Measurements from ENCODE around the gene OSBPL10. TPM values are rescaled to one million over a fixed set of nuclear protein-coding genes. Genes with fewer than 3 reads are reported as not detected.

OSBPL10 gene, protein sequence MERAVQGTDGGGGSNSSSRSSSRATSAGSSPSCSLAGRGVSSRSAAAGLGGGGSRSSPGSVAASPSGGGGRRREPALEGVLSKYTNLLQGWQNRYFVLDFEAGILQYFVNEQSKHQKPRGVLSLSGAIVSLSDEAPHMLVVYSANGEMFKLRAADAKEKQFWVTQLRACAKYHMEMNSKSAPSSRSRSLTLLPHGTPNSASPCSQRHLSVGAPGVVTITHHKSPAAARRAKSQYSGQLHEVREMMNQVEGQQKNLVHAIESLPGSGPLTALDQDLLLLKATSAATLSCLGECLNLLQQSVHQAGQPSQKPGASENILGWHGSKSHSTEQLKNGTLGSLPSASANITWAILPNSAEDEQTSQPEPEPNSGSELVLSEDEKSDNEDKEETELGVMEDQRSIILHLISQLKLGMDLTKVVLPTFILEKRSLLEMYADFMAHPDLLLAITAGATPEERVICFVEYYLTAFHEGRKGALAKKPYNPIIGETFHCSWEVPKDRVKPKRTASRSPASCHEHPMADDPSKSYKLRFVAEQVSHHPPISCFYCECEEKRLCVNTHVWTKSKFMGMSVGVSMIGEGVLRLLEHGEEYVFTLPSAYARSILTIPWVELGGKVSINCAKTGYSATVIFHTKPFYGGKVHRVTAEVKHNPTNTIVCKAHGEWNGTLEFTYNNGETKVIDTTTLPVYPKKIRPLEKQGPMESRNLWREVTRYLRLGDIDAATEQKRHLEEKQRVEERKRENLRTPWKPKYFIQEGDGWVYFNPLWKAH
- polyA plus RNA-seq: 1.7 TPM in 1 of 2 replicates, not detected in the other

DNA sequence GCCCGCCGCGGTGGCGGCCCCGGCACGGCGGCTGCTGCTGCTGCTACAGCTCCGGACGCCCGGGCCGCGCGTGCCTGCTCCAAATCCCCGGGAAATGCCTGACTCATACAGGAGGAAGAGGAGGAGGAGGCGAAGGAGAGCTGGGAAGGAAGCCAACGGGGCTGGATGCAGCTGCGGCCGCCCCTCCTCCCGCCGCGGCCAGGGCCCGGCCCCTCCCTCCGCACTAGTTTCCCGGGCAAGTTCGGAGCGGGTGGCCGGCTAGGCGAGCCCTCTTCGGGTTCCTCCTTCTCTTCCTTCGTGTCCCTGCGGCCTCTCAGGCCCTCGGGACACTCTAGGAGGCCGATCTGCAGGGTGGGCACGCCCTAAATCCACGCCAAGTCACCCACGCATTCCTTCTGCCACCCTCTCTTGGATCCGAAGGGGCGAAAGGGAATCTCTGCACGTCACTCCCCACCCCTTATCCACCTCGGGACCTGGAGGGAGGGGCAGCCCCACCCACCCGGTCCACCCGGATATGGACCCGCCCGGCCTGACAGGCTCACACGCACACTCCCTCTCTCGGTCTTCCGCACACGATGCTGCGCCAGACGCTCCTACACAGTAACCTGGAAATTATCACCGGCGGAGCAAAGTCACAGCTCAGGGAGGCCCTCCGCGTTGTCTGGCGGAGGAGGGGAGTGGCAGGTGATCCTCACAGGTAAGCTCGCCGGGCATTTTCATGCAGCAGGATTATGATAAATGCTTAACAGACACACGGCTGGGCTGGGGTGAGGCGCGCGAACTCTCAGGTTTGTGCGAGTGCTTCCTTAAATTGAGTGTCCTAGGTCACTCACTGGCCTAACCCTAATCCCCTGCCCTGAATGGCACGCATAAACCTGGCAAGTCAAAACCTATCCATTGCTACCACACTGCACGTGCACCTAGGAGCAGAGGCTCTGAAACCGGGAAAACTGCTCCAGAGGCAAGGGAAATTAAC lies at the start of gene OSBPL10, which contains the start of gene ZNF860:
Gene OSBPL10, minus strand, starts transcription at position 57 of the 976 bp plus-strand sequence. CDS start 83 bp downstream, outside the sequence.
Gene ZNF860, plus strand, starts transcription at position 545 of the 976 bp plus-strand sequence. CDS start 7,330 bp downstream, outside the sequence.

Other genes with a start within 250 kb of the OSBPL10 start
- not detected in 2 replicates for gene ZNF860, start 488 bp upstream of the OSBPL10 start, polyA plus RNA-seq
- 10.7 and 12.4 TPM in 2 replicates for gene GPD1L, start 125.4 kb upstream of the OSBPL10 start, polyA plus RNA-seq